HG03460 (cell line): Measurements from ENCODE around the gene C13orf46.
"Not testable (repeated sequence)": the region's sequence is repeated elsewhere in the genome, so short reads cannot be mapped to it uniquely, and the experiment has no call there.

Experiments used
- ATAC-seq: cut with Tn5 transposase; IDR thresholded peaks from one replicate; pipeline ENCODE4 v1.9.1; 2021; ENCODE audit not compliant: unreplicated experiment

Gene C13orf46

DNA sequence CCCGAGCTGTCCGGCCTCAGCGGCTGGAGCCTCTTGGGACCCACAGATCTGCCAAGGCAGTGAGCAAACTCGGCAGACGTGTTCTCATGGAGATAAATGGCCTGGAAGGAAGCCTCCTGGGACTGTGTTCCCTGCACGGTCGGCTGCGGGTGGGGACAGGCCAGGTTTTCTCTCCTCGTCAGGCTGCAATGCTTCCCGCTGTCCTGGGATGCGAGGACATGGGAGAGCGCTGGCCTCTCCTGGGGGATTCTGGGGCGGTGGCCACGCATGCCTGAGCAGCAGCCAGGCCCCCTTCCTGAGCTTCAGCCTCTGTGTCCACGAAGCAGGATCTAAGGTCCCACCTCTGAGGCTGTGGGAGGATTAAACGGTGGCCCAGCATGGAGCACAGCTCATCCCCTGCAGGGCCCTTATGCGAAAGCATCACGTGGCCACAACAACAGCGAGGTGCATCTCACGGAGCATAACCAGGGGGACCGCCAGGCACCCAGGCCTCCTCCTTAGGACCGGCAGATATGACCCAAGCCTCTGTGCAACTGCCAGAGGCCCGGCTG is 21.2 kb upstream of the C13orf46 start:
- ATAC-seq: no peak

DNA sequence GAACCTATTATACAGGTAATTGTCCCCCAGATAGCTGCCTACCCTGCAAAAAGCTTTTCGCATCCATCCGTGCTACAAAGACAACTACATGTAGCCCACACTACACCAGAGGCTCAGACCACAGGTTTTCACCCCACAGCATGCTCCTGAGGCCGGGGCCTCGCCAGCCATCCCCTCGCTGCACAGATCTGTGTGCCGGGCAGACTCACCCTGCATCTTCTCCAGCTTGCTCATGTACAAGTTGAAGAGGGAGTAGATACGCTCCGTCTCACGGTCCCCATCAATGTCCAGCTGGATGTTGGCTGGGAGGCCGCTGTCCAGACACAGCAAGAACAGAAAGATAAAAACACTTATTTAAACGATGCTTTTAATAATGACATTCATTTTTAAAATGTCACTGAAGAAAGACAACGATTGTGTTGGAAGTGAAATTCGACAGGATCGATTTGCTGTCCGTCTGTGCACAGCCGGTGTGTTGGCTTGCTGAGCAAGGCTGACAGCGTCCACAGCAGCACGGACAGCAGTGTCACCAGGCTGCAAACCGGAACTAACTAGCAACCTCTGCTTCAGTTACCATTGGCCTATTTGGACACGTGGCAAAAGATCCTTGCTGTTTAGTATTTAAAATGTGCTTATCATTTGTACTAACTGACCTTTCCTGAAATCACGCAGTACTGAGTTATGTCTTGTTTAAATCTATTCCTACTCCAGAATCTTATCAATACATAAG is 18.6 kb upstream of the C13orf46 start:
- no peak for ATAC-seq

DNA sequence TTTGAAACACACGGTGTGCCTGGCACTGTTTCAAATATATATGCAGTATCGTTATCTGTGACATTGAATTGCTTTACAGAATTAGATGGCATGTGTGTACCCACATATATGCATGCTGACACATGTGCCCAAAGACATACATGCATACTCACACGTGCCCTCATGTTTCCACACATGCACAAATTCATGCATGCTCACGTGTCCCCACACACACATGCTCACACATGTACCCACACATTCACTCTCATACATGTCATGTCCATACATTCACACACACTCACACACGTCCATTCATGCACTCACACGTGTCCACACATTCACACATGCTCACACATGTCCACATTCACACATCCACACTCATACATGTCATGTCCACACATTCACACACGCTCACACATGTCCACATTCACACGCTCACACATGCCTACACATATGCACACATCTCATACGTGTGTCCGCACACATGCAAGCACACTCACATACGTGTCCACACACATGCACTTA is 17.9 kb upstream of the C13orf46 start:
- no peak for ATAC-seq

DNA sequence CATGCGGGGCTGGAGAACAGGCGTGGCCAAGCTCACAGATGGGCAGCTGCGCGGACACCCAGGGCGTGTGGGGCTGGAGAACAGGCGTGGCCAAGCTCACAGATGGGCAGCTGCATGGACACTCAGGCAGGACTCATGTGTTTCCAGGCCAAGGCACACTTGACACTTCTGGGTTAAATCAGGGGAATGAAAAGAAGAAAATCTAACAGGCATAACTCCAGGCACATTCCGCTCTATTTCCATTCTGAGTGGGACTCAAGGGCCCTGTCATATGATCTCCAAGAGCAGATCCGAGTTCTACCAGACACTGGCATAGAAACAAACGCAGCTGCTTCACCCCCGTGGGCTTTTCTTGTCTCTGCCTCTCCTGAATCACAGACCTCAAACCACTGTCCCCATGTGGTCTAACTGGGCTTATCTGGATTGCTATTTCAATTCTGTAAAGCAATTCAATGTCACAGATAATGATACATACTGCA is 17.4 kb upstream of the C13orf46 start:
- no peak for ATAC-seq

DNA sequence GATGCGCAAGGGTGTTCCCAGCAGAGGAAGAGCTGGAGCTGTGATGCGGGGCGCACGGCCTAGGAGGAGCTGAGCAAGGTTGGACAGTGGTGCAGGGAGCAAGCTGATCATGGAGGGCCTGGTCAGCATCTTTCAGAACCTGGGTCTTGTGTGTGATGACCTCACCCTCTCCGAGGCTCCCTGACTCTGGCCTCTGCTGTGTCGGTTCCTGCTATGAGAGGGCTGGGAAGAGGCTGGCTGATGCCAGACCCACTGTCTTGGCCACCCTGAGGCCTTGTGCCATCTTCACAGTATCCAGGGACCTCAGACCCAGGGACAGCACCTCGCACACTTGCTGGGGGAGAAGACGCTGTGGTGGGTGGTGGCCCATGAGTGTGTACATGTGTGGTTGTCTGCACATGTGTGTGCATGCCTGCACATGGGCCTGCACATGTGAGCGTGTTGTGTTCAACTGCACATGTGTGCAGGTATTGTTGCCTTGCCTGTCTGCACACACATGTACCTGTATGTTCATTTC is 16.5 kb upstream of the C13orf46 start:
- no peak for ATAC-seq

DNA sequence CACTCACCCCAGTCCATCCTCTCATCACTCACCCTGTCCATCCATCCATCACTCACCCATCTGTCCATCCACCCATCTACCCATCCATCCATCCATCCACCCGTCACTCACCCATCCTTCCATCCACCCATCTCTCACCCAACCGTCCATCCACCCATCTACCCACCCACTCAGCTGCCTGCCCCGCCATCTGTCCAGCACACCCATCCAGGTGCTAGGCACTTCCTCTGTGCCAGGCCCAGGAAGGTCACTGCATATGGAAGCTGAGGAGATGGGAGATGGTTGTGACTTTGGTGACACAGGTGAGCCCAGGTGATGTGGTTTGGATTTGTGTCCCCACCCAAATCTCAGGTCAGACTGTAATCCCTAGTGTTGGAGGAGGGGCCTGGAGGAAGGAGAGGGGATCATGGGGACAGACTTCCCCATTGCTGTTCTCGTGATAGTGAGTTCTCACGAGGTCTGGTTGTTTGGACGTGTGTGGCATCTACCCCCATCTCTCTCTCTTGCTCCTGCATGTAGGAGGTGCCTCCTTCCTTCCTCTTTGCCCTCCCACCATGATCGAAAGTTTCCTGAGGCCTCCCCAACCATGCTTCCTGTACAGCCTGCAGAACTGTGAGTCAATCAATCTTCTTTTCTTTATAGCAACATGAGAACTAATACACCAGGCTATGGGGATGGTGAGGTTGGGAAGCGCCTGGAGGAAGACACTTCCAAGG is 15.9 kb upstream of the C13orf46 start:
- no peak for ATAC-seq

DNA sequence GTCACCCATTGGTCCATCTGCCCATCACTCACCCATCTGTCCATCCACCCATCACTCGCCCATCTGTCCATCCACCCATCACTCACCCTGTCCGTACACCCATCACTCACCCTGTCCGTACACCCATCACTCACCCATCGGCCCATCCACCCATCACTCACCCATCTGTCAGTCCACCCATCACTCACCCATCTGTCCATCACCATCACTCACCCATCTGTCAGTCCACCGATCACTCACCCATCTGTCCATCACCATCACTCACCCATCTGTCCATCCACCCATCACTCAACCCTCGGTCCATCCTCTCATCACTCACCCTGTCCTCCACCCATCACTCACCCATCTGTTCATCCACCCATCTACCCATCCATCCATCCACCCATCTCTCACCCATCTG is 15.0 kb upstream of the C13orf46 start:
- not testable (repeated sequence) for ATAC-seq

DNA sequence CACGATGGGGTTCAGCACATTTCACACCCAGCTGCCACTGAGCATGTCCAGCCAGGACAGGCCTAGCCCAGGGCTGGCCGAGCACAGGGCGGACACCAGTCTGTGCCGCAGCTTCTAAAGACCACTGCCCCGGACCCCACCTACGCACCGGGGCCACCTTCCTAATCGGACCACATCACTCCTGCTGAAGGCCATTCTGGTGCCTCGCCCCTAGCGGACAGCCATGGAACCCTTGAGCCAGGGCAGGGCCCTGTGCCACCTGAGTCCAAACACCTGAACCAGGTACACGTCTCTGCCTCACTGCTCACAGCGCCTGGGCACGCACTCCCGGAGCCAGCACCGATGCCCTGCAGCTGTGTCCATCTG is 8.4 kb upstream of the C13orf46 start:
- ATAC-seq: no peak

DNA sequence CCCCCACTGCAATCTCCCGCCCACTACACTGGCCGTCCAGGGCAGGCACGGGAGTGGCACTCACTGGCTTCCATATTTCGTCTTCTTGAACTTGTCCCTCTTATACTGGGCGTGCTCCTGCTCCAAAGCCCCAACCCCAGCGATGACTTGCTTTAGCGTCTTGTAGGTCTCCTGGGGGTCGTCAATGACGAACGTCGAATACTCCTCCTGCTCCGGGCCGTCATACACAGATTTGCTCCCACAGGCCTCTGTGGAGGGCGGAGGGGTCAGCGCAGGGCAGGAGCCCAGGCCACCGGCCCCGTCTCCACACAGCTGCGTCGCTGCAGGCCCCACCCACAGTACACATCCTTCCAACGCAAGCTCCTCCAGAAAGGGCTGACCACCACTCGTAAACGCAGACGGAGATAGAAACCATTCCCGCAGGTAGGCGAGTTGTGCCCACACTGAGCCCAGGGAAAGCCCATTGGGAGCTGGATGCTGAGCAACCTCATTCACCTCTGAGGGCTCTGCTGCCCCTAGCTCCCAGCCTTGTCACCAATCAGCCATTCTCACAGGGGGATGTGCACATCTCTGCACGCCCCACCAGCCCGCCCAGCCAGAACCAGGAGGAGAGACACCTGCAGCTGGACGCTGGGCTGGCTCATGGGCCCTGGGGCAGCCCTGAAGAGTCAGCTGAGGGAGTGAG is 7.9 kb upstream of the C13orf46 start:
- no peak for ATAC-seq

DNA sequence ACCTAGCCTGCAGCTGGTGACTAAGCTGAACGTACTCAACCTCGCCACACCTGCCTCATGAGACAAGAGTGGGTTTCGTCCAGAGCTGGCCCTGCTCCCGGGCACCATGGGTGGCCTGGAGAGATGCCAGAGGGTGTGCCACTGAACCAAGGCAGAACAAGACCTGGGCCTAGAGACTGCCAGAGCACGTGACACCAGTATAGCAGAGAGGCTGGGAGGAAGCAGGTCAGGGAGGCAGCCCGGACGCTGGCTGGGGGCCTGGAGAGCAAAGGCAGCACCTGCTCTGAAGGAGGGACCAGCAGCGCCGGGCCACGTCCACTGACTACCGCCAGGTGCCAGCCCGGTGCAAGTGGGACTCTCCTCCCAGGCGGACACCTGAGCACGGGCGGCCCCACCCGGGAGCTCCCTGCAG is 7.3 kb upstream of the C13orf46 start:
- ATAC-seq: no peak

DNA sequence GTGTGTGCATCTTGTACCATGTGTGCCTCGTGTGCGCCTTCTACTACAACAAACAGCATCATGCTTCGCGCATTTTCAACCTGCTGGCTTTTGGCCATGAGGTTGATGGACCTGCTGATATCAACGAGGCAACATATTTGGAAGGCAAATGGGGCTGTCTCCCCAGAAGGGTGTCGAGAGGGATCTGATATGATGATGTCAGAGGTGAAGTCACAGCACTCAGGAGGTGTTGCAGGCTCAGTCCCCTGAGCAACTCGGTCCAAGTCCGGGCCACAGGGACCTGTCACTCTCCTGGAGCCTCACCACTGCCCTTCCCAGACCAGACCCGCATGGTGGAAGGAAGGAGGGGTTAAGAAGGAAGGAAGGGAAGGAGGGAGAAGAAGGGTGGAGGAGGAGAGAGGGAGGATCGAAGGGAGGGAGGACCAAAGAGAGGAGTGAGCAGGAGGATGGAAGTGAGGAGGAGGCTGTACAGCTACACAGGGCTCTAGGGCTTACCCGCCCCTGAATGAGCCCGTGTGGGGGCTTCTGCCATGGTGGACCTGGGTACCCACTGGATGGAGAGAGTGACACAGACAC is 6.7 kb upstream of the C13orf46 start:
- ATAC-seq: no peak

DNA sequence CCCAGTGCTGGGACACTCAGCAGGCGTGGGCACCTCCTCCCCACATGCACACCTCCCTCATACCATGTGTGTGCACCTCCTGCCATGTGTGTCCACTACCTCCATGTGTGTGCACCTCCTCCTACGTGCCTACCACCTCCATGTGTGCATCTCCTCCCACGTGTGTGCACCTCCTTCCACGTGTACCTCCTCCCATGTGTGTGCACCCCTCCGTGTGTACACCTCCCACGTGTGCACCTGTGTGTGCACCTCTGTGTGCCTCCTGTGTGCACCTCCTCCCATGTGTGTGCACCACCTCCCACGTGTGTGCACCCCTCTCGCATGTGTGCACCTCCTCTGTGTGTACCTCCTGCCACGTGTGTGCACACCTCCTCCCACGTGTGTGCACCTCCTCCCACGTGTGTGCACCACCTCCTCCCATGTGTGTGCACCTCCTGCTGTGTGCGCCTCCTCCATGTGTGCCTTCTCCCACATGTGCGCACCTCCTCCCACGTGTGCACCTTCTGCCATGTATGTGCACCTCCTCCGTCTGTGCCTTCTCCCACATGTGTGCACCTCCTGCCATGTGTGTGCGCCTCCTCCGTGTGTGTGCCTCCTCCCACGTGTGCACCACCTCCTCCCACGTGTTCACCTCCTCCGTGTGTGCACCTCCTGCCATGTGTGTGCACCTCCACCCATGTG is 6.1 kb upstream of the C13orf46 start:
- ATAC-seq: no peak

DNA sequence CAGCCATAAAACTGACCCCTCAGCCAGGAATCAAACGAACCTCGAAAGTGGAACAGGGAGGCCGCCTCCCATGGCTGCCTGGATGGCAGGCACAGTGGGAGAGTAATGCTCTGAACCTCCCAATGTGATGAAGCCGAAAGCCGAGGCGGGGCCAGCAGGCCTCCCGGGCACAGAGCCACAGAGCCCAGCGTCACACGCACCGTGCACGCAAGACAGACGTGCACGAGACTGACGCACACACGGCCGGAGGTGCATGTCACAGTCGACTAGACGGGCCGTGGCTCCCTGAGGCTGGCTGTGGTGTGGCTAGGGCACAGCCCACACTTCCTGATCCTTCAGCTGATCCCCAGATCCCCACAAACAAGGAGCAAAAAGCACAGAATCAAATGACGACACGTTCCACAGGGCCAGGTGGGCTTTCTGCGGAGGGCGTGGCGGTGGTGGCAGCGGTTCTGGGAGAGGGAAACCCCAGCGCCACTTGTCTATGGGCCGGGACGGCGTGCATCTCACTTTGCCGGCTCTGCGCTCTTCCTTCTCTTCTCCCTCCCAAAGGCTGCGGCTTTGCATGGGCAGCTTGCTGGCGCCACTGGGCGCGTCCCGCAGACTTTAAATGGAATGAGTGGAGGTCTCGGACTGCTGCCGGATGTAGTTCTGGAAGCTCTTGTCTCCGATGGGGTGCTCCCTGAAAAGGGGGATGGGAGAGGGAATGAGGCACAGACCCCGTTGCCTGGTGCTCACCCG is 5.0 kb upstream of the C13orf46 start:
- no peak for ATAC-seq

DNA sequence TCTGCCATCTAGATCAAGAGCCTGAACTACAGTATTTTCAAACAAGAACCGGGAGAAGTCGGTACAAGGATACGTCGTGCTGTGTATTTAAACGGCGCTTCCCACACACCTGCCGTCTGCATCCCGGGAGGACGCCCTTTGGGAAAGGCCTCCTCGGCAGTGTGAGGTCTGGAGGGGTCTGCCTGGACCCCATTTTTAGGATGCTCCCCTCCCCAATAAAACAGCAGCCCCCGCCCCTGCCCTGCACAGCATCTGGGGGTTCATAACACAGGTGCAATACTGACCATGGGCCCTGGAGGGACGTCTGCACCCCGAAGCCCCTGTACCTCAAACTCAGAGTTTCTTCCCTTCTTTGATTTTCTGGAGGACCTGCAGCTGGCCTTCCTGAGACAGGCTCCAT is 4.1 kb upstream of the C13orf46 start:
- no peak for ATAC-seq

DNA sequence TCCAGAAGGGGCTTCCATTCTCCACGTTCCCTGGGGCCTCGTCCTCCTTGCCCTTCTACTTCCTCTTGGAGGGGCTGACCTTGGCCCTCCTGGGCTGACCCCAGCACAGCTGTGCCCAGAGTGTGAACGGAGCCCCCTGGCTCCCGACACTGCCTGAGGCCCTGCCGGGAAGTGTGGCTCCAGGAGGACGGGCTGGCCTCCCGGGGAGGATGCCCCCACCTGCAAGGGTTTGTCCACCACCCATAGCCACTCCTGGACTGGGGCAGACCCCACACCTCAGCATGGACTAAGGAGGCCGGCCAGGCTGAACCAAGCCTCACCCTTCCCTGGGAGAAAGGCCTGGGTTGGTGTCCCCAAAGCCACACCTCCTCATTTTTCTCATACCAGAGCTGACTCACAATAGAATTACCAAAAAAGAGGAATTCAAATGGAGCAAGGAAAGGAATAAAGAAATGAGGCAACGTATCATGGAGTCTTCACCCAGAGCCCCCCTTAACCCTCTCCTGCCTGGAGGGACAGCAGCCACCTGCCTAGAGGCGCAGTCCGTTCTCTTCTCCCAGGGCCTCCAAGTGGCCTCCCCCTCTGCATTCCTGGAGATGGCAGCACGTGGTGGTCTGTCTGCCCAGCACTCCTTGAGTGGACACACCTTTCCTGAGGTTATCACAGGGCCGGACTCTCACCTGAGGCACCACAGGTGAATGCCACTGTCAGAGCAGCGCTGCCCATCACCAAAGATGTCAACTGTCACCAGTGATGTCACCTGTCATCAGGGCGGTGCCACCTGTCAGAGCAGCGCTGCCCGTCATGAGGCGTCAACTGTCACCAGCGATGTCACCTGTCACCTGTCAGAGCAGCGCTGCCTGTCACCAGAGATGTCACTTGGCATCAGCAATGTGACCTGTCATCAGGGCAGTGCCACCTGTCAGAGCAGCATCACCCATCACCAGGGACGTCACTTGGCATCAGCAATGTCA is 3.1 kb upstream of the C13orf46 start:
- no peak for ATAC-seq

DNA sequence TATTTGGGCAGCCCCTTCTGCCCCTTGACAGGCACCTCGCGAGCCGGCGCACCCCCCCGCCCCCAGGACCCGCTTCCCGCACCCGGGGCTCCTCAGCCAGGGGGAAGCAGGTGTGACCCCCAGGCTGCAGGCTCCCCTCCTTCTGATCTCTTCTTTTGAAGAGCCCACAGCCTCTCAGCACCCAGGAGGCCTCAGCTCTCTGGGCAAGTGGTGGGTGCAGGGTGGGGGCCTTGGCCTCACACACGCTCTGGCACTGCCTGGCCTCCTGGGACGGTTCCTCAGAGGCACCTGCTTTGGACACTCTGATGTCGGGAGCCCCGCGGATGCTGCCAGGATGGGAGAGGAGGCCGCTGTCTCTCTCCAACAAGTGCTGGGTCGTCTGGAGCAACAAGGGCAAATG is 1.5 kb upstream of the C13orf46 start:
- no peak for ATAC-seq

DNA sequence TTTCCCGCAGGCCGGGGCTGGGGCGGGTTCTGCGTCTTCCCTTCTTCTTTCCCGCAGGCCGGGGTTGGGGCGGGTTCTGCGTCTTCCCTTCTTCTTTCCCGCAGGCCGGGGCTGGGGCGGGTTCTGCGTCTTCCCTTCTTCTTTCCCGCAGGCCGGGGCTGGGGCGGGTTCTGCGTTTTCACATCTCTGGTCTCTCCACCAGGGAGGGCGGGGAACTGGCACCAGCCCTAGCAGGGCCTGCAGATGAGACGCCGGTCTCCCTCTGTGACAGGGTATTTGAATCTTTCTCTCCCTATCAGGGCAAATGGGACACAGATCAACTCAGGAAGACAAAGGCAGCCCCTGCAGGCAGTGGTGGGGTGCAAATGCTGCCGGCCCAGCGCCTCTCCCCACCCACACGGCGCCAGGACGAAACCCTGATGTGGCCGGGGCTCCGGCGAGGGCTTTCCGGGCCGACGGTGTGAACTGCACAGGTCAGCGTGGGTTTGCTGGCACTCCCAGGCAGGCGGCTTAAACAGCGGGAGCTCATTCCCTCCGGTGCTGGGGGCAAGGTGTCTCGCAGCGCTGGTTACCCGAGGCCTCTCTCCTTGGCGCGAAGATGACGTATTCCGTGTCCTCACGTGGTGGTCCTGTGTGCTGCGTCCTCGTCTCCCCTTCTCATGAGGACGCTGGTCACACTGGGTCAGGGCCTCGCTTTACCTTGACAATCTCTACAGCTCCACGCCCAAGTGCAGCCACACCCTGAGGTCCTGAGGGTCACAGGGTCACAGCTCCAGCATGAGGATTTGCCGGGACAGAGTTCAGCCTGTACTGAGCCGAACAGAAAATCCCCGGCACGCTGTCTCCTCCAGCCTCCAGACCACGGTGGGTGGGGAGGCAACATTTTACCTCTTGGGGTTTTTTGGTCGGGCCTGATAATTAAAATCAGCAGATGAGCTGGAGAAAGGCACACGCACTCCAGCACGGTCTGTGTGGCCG is 717 bp upstream of the C13orf46 start:
- no peak for ATAC-seq
